NCI-H1694 treated with DMSO at 0.1 percent for 48 hours (cell line): Measurements from ENCODE around the gene WDR59.

ENCODE experiments used
- DNase-seq: peaks from one replicate; lab custom pipeline; 2025; lab: John Stamatoyannopoulos, UW

WDR59 gene

DNA sequence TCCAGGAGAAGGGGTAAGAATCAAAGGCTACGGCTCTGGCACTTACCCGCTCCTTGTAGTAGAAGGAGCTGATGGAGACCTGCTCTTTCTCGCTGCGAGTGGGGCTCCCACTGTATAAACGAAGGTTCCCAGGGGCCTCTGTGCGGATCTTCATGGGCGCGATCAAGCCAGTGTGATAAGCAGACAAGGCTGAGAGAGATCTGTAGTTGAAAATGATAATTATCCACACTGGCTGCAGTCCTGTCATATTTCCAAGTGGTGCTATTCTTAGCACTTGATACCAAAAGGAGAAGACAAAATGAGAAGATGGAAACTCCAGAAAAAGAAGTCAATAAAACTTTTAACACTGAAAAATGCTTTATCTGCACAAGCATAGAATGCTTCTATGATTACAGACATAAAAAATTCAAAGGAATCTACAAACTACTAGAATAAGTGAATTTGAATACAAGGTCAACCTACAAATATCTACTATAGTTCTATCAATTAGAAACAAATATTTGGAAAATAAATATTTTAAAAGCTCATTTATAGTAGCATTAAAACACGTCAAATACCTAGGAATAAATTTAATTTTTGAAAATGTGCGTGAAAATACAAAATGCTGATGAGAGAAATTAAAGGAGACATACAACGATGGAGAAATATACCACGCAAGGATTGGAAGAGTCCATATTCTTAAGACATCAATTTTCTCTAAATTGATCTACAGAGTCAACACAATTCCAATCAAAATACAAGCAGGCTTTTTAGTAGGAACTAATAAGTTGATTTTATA lies 80.8 kb downstream of the WDR59 start:
- DNase-seq: no peak

DNA sequence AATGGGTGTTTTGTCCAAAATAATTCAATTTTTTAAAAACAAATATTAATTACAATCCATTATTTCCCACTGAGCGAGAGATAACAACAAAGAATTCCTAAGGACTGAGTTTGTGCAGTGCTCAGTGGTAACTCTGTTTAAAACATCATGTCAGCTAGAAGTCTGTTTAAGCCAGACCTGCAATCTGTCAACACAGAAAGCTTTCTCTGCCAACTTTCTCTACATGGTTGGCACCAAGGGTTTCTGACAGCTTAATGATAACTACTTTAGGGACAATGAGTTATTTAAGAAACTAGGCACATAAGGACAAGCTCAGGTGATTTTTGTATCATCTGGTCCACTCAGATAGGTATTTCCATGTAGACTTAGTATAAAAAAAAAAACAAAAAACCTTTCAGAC lies 81.8 kb downstream of the WDR59 start:
- no peak for DNase-seq

DNA sequence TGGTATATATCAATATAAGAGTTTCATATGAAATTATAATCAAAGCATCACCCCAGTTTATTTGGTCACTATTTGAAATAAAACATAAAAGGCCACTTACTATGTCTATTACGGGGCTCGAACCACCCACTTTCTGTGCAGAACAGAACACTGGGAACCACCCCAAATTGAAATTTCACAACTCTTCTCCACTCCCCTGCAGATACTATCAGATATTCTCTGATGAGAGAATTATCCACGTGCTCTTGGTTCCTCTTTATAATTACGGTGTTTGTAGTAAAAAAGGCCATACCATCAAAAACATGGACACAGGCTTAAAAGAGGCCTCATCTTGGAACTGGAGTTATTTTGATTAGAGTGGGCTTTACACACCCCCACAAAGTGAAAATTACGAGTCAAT lies 82.8 kb downstream of the WDR59 start:
- no peak for DNase-seq

DNA sequence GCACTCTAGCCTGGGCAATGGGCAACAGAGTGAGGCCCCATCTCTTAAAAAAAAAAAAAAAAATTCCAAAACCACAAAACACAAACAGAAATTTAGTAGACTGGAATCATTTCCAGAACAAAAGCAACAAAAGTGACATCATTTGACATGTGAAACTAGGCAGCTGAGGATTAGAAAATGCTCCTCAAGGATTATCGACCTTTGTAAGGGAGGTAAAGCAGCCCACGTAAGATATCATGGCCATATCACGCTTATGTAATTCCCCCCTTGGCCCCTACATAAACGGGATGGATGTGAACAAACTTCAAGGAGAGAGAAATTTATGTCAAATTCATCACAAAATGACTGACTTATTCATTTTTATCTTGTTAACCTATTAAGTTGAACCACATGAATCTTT lies 83.3 kb downstream of the WDR59 start:
- no peak for DNase-seq

DNA sequence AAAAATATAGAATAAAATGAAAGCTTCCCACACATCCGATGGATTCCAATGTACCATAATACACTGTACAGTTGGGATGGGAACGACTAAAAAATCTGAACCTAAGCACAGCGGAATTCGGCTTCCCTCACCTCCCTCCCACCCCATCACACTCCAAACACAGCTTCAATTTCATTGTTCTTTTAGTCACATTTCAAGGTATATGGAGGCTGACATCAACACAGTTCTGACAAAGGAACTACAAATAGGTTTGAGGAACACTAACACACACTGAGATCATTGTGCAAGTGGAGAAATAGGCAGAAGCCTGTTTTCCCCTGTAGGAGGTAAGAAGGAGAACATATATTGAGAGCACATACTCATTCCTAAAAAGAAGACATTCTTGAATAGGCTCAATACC lies 85.1 kb downstream of the WDR59 start:
- DNase-seq: no peak

DNA sequence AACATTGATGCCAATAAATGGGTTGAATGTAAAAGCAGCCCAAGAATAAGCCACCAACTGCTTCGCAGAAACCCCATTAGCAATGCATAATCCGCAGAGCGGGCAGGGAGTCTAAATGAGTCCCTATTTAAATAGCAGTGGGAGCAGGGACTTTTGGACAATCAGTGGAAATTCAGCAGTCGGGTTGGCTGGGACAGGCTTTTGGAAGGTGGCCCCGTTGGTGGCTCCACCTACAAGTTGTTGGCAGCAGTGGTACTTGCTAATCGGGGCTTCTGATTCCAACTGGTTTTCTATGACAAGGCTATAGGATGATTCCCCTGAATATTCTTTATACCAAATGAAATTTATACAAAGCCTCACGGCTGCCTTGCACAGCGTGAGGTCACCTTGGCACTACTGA lies 86.3 kb downstream of the WDR59 start:
- no peak for DNase-seq

DNA sequence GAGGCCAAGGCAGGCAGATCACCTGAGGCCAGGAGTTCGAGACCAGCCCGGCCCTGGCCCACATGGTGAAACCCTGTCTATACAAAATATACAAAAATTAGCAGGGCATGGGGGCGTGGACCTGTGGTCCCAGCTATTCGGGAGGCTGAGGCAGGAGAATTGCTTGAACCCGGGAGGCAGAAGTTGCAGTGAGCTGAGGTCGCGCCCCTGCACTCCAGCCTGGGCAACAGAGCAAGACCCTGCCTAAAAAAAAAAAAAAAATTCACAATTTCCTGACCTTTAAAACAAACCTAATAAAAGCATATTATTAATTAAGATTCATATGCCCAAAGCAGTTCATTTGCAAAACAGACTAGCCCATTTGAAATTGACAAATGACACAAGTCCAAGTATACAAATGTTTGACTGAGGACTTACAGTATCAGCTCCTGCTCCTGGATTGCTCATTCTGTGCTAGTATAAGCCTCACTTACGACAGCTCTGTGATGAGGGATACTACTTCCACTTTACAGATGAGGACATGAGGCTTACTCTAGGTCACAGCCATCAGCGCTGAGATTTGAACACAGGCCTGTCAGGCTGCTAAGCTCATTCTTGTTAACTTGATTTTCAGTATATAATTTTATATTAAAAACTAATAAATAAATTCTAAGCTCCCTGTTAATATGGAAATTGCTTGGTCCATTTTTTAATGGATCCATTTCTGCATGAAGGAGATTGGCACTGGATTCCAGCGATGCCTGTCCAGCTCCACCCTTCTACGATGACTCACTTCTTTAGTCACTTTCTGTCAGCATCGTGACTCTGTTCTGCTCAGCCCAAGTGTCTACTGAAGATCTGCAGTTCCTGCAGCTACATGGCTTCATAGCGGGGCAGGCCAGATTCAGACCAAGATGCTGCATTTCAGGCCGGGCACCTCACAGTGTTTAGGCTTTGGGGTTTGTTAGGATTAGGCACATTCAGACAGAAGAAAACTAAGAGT lies 88.2 kb downstream of the WDR59 start:
- no peak for DNase-seq

DNA sequence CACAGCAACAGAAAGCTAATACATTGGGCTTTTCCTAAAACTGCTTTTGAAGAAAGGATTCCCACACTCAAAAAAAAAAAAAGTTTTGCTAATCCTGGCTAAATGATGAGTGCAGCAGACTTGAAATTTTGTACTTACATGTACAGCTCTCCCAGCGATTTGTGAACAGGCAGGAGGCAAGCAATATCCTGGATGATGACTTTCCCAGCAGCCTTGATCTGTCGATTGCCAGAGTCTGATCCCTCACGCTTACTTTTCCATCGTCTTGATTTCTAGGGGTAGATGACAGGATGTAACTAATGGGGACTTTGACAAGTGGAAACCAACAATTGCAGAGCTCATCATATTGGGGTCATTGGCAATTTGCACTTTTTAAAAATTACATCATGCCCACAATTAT lies 91.4 kb downstream of the WDR59 start:
- no peak for DNase-seq

DNA sequence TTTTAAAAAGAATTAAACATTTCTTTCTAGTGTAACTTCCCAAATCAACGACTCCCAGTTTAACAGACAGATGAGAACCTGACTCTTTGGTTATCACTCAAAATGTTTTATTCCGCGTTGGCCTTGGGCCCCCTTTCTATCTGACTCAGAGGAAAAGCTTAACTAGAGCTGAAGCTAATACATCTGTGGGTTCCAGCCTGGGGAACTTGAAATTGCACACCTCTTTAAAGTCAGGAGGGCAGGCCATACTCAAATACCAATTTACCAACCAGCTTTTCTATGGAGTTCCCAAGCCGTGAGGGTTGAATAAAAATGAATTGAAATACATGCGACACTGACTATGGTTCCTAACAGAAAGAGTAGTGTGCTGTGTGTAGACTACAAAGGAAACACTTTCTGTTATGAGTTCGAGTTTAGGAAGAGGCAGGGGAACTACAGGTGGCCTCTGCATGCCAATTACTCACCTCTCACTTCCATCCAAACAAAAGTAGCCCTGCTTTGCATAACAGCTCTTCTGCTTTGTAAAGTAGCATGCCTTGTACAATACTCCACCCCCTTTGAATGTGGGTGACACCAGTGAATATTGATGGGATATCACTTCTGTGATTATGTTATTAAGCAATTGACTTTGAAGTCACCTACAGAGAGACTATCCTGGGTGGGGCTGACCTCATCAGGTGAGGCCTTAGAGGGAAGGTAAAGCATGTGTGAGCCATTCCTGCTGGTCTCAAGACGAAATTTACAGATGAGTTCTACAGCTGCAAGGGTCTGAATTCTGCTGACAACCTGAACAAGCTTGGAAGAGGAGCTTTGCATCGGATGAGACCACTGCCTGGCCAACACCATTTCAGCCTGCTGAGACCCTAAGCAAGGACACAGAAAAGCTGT lies 92.1 kb downstream of the WDR59 start:
- no peak for DNase-seq

DNA sequence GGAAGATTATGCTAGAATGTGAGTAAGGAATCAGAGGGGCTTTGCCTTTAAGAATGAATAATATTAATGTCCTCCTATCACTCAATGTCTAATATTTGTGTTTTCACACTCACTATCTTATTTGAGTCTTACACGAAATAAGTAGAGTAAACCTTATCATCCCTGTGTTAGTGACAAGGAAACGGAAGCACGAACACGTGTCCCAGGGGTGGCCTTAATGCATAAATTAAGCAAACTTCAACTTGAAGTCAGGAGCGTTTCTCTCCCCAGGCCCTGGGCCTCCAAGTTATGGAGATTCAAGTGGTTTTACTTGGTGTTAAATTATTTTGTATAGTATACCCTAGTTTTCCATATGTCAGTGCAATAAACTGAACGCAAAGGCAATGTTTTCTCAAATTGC lies 96.0 kb downstream of the WDR59 start:
- DNase-seq: no peak

DNA sequence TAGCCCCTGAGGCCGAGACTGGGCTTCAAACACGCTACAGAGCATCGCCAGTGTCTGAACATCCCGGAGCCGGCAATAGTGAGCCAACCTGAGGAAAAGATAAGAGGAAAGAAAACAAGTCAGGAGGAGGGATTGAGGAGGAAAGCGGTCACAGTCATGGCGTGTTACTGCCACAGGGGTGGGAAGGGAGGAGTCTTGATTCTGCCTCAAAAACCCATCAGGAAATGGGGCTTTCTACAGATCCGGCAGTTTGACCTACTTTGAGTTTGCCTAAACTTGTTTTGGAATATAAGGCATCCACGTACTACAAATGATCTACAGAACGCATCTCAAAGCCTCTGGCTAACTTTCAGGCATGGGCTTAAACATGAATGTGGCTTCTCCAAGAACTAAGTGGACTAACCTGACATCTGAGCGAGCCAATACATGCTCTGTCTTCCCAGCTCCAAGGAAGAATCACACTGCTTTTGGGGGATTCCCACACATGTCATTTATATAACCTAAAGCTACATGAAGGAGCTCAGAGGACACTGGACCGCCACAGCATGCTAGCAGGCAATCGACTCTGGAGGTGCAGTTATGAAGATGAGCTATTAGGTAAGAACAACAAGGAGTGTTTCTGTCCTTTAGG lies 96.6 kb downstream of the WDR59 start:
- no peak for DNase-seq

DNA sequence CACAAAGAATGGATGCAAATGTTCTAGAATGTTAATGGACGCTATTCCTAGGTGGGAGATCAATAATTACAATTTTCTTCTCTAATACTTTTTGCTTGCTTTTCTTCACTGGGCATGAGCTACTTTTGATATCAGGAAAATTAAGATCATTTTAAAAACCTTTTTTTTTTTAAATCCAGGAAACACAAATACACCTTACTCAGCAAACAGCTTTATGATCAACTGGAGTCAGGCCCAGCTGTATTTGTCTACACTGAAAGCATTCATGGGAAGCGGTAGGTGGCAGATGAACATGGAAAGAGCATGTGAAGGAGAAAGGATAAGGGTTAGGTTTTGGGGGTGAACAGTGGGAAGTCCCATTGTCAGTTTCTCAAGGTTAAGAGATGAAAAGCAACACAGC lies 97.8 kb downstream of the WDR59 start:
- DNase-seq: no peak

DNA sequence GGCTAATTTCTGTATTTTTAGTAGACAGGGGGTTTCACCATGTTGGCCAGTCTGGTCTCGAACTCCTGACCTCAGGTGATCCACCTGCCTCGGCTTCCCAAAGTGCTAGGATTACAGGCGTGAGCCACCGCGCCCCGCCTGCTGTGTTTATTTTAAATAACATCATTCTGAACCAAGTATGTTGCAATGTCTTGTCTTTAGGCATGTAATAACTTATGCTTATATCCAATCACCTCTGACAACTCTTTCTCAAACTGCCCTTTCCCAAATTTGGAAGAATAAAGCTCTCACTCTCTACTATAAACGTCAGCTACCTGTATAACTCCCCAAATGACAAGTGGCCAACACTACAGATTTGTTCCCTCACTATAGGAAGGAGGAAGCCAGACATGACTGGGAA lies 107.2 kb downstream of the WDR59 start:
- no peak for DNase-seq

DNA sequence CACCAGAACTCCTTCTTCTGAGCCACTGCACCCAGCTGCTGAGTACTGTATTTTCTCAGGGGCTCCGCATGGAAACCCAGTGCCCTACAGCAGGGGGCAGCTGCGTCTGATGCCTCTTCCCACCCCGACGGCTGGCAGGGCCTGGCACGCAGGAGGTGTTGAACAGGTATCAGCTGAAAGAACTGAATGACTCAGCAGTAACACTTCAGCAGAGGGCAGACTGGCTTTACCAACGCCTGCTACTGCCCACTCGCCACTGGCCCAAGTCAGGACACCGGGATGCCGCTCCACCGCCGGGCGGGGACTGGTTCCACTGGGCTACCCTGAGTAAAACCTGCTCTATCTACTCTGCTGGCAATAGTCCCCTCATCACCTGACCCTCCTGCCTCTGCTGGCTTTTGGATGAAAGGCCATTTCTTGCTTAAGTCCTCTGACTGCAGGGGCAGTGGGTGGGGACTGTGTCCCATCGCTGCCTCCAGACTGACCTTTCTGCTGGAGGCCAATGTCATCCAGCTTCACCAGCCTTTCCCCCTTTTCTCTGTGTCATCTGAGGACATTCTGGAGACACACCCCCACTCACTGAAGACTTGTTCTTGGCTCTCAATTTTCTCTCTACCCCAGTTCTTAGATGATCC lies 109.9 kb downstream of the WDR59 start:
- no peak for DNase-seq

DNA sequence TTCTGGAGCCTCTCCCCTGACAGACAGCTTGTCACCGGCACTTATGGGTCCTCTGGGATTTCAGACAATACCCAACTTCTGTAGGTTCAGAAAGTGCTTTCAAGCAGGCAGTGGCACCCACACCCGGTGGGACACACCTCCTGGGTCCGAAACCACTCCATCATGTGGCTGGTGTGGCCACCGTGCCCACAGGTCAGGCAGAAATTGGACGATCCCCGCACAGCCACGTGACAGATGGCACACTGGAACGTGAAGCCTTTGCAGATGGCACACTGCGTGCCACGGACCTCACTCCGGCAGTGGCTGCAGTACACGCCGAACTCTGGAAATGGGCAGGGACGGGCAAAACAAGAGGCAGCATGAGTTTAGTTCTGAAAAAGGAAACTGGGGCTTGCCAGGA lies 110.8 kb downstream of the WDR59 start:
- no peak for DNase-seq

DNA sequence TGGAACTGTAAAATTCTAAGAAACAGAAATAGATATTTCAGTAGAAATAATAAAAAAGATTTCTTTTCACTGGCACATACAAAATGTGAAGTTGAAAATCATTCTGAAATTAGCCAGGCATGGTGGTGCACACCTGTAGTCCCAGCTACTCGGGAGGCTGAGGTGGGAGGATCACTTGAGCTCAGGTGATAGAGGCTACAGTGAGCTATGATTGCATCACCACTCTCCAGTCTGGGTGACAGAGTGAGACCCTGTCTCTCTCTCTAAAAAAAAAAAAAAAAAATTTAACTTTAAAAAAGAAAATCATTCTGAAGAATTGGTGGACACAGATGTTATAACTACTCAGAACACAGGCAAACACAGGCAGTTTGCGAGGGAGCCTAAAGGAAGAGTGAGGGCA lies 112.6 kb downstream of the WDR59 start:
- DNase-seq: no peak

DNA sequence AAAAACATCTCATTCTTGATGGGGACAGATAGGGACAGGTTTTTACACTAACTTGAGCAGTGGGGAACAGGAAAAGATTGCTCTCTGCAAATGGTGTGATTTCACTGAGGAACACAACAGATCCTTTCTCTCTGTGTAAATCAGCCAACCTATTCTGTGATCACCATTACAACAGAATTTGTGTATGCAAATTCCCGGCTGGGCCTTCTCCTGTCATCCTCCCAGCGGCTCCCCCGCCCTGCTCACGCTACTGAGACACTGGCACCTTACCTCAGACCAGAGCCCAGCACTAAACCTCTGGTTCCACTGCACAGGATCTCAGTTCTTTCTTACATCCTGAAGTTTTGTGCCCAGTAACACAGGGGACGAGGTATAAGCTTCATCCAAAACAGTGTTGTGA lies 113.3 kb downstream of the WDR59 start:
- DNase-seq: no peak

DNA sequence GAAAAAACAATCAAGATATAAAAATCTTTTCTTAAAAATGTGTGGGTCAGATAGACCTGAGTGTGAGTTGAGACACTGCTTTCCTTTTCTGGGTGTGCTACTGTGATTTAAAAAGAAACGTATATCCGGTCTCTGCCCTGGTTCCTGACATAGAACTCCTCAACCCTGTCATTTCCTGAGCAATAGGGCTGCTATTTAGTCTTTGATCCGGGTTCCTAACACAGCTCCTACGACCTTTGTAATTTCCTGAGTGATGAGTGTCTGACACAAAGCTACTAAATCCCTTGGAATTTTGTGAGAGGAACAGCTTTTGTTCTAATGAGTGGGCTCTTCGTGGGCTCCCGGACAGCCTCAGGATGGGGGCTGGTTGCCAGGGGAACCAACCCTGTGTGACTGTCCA lies 116.4 kb downstream of the WDR59 start:
- DNase-seq: no peak

DNA sequence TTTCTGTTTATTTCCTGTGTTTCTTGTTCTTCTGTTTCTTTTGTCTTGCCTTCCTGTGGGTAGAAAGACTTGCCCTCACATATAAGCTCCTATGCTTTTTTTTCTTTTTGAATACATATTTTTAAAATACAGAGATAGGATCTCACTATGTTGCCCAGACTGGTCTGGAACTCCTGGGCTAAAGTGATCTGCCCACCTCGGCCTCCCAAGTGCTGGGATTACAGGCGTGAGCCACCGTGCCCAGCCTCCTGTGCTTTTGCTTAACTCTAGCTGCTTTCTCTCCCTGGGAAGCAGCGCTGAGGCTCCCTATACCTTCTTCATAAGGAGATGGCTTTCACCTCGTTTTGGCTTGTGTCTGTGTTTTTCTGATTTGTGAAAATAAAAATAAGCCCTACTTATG lies 116.9 kb downstream of the WDR59 start:
- DNase-seq: no peak

DNA sequence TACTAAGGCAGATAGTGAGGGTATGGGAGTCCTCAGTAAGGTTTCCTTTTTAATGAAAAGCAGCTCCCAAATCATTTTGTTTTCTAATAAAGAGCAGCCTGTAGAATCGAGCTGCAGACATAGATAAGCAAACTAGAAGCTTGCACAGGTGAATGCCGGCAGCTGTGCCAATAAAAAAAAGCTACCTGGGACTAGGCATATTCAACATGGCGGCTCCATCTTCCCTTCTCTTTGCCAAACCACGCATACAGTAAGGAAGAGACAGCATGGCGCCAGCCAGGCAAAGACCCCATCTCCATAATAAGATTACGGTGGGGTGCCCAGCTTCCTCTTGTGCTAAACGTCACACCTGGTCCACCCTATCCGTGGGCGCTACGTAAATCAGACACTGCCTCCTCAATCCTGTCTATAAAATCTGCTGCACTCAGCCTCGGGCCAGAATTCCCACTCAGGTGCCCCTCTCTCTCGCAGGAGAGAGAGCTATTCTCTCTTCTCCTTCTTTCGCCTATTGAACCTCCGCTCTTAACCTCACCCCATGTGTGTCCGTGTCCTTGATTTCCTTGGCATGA lies 117.6 kb downstream of the WDR59 start:
- DNase-seq: no peak
